ENCODE measurements around the gene TMEM44.

DNA sequence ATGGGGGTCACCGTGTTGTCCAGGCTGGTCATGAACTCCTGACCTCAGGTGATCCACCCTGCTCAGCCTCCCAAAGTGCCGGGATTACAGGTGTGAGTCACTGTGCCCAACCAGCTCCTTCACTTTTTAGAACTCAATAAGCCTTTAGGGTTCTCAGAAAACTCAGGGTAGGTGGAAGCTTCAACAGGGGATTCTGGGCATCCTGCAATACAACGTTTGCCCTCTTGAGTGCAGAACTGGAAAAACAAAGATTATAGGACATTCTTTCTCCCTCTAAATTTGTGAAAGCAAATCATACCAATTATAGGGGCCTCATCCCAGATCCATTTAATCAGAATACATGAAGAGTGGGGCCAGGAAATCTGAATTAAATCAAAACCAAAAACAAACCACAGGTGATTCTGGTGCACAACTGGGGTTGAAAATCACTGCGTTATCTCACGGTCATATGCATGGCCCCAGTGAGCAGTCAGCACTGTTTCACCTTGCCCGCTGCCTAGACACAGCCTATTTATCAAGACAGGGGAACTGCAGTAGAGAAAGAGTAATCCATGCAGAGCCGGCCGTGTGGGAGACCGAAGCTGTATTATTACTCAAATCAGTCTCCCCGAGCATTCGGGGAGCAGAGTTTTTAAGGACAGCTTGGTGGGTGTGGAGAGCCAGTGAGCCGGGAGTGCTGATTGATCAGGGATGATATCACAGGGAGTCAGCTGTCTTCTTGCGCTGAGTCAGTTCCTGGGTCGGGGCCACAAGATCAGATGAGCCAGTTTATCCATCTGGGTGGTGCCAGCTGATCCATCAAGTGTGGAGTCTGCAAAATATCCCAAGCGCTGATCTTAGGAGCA lies 58.4 kb downstream of the TMEM44 start:
- TF ChIP-seq CTCF (IDR thresholded peaks at IDR 0.05) = no peak
- TF ChIP-seq POLR2A (IDR thresholded peaks at IDR 0.05) = no peak
- no peak for TF ChIP-seq POLR2AphosphoS5 (IDR thresholded peaks at IDR 0.05)
